Activated T-cell treated with anti-CD3 and anti-CD28 coated beads for 1 hour (primary cell): ENCODE measurements around the gene LIMD2.
A peak's percentile ranks its signal among the peaks of the same experiment; 100 is the strongest.

Source experiments
- DNase-seq: peaks from one replicate; pipeline ENCODE4 v3.0.0-alpha.2; 2020; ENCODE audit warnings: low read depth

The LIMD2 gene

DNA sequence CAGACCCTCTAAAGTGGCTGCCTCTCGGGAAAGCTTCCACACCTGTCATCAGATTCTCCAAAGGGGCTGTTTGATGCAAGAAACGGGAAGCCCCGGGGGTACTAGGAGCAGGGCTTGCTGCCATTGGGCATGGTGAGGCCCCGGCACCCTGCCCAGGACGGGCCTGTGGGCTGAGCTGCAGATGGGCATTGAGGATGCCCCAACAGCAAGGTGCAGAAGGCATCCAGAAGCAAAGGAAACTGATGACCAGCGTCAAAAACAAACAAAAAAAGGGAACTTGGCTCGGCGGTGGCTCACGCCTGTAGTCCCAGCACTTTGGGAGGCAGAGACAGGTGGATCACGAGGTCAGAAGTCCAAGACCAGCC lies 1.5 kb upstream of the LIMD2 start:
- DNase-seq = no peak

DNA sequence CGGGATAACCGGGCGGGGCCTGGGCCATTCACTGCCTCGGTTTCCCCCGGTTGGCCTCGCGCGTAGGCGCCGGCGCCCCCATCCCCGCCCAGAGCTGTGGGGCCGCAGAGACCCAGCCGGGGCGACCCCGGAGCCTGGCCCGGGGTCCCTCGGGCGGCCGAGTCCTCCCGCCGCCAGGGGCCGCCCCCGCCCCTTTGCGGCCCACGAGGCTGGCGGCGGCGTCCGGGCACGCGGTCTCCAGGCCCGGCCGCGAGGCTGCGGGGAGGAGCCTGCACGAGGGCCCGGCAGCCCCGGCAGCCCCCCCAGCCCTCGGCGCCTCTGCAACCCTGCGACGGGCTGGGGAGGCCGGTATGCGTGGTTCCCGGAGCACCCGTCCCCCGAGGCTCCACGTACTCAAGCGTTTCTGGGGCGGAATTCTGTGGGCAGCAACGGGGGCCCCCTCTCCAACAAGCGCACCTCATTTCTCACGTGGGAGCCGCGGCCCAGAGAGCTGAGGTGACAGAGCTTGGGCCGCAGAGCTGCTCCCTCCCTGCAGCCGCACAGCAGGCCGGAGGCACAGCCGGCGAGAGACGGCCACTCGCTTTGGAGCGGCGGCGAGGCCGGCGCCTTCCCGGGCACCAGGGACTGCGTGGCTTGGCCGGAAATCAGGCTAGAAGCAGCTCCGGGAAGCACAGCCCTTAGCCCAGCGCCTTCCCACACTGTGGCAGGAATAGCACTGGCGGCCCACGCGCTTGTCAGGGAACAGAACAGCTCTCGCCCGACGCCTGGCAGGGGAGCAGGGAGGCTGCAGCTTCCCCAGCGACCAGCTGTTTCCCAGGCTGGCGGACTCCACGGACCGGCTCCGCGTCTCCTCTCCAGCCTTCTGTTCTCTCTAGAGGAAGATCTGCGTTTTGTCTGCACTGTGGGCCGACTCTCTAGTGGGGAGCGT lies 867 bp upstream of the LIMD2 start:
- peak; percentile 38 for DNase-seq

DNA sequence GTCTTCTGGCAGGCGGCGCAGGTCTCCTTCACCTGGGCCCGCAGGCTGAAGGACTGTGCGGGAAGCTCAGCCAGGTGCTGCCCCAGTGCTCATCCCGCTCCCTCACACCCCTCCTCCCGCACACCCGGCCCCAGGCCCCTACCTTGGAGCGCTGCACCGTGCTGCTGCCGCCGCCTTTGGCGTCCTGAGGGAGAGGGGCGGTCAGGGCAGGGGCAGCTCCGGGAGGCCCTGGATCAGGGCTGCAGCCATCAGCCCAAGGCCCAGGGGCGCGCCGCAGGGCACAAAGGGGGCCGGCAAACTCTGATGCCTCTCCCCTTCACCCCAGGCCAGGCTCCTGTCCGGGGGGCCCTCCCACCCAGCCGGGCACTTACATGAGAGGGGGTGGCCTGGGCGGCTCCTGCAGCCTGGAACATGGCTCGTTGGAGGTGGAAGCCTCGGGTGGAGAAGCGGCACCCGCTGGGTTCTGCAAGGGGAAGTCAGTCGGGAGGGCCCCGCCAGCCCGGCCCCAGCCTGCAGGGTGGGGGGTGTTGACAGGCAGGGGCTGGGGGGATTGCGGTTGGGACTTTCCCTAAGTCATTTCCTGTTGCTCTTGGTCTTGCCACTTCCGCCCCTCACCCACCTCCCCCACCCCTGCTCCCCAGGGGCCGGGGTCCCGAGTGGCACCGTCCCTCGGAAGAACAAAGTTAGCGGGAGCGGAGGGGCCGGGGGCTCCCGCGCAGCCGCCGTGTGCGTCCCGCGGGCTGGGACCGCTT lies 863 bp downstream of the LIMD2 start:
- DNase-seq = peak; percentile 80

DNA sequence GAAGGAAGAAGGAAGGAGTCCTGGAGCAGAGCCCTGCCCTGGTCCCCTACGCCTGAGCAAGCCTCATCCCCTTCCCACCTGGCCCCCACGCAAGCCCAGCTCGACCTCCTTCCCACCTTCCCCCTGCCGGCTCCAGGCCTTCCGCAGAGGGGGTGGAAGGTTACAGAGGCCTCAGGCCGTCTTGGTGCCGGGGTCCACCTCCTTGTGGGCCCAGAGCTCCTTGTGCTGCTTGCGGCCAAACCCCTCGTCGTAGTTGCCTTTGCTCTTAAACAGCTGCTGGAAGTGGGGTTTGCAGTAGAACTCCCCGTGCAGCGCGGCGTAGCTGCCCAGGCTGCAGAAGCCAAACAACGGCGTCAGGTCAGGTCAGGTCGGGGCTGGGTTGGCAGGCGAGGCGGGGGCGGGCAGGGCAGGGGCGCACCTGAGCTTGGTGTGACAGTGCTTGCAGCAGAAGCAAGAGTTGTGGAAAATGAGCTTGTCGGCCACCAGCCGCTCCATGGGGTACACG lies 1.5 kb downstream of the LIMD2 start:
- DNase-seq = no peak

DNA sequence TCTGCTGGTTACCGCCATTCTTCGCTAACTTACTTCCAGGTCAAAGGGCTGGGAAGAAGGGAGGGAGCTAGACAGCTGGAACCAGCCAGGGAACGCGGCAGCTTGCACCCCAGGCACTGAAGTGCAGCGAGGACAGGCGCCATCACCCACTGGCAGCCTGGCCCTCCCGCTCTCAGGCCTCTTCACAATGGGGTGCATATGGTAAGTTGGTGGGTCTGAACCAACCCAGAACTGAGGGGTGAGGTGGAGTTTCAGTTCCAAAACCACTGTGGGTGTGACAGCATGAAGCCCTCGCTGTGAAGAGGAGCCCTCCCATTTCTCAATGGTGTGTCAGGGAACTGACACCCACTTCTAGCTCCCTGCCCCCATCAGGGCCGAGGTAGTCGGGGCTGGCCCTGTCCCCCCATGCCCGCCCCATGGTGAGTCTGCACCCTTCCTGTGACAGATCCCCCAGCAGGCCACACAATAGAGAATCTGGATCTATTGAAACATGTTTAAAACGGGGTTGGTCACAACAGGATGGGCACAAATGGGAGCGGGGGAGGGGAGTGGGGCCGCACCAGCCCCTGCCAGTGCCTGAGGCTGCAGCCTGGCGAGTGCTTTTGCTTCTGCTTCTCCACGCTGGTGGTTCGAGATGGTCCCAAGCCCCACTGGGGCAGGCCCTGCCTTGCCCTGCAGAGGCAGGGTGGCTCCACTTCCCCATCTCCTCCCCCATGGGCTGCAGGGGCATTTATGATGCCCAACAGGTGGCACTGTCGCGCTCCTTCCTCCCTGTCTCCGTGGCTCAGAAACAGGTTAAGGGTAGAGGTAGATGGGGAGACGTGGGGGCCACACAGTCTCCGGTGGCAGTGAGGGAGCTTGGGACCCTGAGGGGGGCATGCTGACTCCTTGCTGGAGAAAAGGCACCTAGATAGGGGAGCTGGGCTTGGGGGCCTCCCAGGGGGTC lies 2.3 kb downstream of the LIMD2 start:
- peak; percentile 70 for DNase-seq

DNA sequence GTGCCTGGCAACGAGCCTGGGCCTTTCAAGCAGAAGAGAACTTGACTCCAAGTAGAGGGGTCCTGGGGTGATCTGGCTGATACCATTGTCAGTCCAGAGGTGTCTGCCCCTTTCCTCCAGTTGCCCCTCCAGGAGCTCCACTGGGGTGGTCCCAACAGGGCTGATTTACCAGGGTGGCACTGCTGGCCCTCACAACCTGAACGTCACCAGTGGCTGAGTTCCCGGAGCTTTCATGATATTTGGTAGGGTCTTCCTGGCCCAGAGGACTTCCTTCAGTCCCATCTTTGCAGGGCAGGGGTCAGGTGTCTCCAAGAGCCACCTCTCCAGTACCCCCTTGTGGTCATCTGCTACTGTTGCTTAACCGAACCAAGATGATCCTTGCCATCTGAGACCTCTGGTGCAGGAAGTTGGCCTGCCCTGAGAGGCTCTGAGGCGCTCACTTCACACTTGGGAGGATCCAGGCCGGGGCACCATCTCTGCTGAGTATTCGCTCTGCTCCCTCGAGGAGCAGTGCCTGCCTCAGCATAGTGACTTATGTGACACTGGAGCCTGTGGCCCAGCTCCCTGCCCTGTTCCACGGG lies 3.5 kb downstream of the LIMD2 start:
- no peak for DNase-seq

DNA sequence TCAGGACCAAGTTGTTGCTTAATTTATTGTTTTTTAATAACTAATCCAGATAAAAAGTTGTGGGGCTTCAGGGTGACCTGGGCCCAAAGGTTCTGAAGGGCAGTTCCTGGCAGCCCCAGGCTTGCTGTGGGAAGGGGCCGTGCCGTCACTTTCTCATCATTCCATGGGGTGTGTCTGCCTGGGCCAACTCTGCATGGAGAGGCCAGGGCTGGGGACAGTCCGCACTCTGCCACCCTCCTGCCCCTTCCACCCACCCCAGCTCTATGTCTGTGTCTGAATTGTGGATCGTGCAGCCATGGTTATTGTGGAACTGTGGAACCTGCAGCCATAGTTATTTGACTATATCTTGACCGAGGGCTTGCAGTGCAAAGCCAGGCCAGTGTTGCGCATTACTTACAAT lies 4.0 kb downstream of the LIMD2 start:
- DNase-seq = no peak

DNA sequence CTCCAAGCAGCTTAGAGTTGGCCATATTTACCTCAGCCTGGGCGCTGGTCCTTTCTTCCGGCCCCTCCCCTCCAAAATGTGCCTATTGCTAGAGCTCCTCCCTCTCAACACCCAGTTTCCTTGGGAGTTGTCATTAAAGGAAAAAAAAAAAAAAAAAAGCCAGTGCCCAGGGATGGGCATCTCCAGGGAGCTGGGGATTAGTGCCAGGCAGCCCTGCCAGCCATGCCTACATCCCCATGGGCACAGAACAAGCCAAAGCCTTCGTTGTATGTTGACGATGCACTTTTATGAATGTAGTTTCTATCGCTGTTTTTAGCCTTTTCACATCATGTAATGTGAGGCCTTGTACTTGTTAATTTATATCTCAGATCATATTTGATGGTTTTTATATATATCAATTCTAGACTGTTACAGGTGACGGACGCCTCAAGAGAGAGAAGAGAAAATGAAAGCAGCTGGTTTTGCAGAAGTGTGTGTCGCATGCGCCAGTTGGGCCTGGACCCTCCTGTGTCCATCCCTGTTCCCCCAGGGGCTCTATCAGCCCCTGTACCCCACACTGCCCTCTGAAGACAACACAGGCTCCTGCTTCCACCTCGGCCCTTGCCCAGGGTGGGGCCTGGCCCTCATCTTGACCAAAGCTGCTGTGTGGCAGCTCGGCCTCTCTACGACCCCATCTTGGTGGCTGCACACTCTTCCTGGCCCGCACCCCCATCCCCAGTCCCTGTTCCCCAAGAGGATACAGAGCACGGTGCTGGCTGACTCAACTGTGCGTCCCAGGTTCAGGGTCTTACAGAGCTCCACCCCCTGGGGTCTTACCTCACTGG lies 4.8 kb downstream of the LIMD2 start:
- DNase-seq = no peak

DNA sequence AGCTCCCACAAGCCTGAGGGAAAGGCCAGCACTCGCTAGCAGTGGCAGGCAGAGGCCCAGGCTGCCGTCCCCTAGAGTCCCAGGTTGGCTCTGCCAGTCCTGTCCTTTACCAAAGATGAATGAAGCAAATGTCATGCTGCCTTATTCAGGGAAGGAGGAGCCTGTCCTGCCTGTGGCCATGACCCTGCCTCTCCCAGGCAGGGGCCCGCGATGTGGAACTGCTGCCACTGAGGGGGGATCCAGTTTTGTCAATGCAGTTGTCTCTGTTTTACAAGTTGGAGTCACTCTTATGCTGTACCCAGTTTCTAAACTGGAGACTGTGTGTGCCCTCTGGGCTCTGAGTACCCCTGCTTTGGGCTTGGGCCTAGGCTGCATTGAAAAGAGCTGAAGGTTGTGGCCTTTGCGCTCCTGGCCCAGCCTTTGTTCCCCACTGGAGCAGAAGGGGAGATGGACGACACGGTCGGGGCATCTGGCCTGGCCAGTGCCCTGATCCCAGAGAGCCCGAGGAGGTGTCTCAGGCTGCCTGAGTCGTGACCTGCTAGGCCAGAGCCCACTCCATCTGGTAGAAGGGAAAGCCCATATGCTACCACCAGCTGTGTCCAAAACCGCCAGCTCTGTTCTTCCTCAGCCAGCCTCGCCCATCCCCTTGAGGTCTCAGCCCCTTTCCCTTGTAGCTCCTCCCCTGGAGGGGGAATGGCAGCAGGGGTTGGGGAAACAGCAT lies 5.5 kb downstream of the LIMD2 start:
- DNase-seq = no peak

DNA sequence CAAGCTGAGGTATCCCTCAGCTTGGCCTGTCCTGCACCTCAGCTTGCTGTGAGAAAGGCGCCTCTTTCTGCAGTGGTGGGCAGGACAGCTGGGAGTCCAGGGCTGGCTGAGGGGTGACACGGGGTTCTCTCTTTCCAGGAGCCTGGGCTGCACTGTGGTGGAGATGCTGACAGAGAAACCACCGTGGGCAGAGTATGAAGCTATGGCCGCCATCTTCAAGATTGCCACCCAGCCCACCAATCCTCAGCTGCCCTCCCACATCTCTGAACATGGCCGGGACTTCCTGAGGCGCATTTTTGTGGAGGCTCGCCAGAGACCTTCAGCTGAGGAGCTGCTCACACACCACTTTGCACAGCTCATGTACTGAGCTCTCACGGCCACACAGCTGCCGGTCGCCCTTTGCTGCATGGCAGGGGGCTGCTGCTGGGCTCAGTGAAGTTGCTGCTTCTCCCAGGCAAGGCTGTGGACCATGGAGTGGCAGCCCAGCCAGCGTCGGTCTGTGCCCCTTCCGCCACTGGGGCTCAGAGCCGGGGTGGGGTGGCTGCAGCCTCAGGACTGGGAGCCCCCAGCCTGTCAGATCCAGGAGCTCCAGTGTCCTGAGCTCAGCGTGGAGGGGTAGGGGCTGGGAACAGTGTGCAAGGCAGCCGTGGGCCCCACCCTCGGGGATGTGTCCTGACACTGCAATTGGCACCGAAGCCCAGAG lies 6.4 kb downstream of the LIMD2 start:
- DNase-seq = no peak

DNA sequence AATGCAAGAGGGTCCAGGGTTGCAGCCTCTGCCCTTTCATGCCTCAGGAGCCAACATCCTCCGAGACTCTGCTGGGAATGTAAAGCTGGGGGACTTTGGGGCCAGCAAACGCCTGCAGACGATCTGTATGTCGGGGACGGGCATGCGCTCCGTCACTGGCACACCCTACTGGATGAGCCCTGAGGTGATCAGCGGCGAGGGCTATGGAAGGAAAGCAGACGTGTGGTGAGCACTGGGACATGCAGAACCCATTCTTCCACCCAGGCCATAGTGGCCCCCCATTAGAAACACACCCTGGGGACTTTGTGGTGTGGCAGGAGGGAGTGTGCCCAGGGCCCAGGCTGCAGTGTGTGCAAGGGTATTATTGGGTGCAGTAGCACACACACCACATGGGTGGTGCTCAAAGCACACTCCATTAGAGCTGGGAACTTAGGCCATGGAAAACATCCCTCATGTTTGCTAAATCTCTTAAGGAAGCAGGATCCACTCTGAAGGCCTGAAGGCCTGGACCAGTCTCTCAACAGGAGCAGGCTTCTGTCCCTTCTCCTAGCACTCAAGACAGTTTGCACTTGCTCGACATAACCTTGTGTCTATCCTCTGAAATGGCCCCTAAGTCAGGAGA lies 7.6 kb downstream of the LIMD2 start:
- DNase-seq = no peak

DNA sequence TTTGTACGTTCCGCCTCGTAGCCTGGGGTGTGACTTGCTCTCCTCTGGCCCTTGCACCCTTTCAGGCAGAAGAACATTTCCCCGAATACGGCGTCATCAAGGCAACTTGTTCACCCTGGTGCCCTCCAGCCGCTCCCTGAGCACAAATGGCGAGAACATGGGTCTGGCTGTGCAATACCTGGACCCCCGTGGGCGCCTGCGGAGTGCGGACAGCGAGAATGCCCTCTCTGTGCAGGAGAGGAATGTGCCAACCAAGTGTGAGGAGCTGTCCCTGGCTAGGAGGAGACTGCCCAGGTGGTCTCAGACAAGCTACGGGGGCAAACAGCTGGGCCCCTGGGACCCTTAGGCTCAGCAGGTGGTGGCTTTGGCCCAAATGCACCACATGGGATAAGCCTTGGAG lies 10.4 kb downstream of the LIMD2 start:
- DNase-seq = no peak

DNA sequence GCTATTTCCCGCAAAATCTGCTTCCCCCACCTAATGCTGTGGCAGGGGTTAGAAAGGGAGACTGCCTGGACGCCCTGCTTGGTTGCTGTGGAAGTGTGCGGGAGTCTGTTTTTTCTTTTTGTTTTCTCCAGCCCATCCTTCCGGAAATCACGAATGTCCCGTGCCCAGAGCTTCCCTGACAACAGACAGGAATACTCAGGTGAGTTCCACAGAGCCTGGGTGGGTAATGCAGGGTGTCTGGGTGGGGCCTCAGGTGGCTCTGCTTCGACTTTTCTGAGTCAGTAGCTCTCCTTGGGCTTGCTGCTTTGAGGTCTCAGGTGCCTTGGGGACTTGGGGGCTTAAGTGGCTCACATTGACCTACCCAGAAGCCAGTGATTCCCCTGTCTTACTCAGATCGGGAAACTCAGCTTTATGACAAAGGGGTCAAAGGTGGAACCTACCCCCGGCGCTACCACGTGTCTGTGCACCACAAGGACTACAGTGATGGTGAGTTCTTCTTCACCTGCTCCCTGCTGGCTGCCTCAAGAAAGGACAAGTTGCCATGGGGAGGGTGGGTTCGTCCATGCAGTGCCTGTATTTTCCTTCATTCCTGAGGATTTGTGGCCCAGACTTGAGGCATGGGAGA lies 11.4 kb downstream of the LIMD2 start:
- no peak for DNase-seq

DNA sequence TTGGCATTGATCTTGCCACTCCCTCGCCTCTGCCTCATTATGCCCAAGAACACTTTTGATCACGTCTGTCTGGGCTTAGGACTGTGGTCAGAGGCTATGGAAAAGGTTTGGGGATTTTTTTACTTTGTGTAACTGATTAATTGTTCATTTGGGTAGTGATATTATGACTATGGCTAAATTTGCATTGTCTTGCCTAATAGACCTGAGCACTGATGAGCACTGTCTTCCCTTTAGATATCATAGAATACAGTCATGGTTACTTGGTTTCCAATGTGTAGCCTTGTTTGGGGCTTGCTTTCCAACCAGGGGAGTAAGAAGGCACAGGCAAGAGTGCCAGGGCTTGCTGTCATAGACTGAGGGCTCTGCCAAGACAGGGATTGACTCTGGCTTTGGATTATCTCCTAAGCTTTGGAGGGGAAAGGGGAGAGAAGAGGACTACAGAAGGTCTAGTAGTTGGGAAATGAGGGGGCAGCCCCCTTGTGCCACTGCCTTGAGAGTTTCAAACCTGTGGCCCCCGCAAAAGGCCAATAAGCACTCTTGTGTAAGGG lies 13.7 kb downstream of the LIMD2 start:
- DNase-seq = no peak

DNA sequence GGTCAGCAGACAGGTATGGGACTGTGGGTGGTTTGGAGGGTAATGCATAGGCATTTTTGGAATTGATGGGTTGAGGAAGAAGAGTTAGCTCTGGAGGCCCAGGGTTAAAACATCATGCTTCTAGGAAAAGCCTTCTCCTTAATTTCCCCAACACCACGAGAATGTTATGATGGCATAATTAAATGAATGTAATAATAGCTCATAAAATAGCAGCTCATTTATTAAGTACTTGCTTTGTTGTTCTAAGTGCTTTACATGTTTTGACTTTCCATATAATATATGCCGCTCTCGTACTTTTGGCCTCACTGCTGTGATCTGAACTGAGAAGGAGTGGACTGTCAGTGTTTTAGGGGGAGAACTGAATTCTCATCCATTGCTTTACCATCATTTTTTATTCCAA lies 14.3 kb downstream of the LIMD2 start:
- no peak for DNase-seq

DNA sequence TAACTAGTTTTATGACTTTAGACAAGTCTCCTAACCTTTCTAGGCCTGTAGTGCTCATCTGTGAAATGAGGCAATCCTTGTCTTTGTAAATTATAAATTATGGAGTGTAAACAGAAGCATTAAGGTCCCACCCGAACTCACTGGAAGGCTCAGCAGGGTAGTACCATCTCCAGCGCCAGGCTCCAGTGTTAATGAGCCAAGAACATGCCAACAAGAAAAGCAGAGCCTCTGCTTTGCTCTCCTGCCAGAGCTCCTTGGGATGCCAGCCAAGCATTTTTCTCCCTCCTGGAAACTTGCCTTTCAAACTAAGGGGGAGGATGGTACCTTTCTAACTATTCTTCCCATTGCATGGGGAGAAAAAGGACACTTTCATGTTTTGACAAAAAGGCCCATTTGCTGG lies 14.9 kb downstream of the LIMD2 start:
- DNase-seq = no peak

DNA sequence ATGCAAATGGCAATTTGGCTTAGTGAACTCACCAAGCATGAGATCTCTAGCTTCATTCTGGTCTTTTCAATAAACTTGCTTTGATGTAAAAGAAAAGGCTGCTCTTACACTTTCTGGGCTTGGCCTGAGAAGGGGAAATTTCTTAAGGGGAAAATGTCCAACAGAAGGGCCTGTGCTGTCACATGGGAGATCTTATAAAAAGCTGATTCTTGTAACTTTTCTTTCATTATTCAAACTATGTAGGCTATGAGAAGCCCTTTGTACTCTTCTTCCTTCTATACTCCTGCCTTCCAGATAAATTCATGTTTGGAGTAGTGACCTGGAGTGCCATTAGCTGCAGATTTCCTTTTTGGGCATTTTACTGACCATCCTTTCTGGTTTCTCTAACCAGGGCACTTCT lies 16.9 kb downstream of the LIMD2 start:
- DNase-seq = no peak

DNA sequence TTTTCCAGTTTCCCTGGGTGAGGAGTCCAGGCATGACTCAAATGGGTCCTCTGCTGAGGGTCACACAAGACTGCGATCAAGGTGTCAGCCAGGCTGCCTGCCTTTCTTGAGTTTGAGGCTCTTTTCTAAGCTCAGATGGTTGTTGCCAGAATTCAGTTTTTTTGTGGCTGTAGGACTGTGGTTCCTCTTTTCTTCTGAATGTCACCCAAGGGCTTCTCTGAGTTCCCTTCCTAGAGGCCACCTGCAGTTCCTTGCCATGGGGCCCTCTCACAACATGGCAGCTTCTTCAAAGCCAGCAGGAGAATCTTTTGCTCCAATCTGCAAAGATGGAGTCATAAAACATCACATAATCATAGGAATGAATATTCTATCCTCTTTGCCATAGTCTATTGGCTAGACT lies 17.5 kb downstream of the LIMD2 start:
- no peak for DNase-seq
